KOPT-K1 (cell line): ENCODE data around the gene DAAM2.

Source experiments
- H3K27ac ChIP-seq: fragments of 200-600 bp; sonication (generic); 2 replicates; pipeline ENCODE4 v1.5.1; 2016; ENCODE audit warnings: antibody characterized with exemption, mild to moderate bottlenecking, low read depth, low read length; ENCODE audit not compliant: poor library complexity, severe bottlenecking
- H3K36me3 ChIP-seq: fragments of 200-600 bp; sonication (generic); 2 replicates; pipeline ENCODE4 v1.5.1; 2017; ENCODE audit warnings: antibody characterized with exemption, mild to moderate bottlenecking, low read length, moderate library complexity; ENCODE audit not compliant: insufficient read depth
- H3K9me3 ChIP-seq: fragments of 200-600 bp; sonication (generic); 2 replicates; pipeline ENCODE4 v1.5.1; 2017; ENCODE audit warnings: antibody characterized with exemption, low read length, mild to moderate bottlenecking; ENCODE audit not compliant: insufficient read depth, poor library complexity, severe bottlenecking

The DAAM2 gene

GRCh38 chr6:39891353-39891752 lies 99.2 kb downstream of the DAAM2 start:
- H3K36me3 ChIP-seq: no peaks in the 10 kb centered on the region
- H3K27ac ChIP-seq: no peak overlapping the region
- no peaks in the 10 kb centered on the region for H3K9me3 ChIP-seq

GRCh38 chr6:39891976-39892375 lies 99.8 kb downstream of the DAAM2 start:
- Histone ChIP-seq H3K9me3 (no peaks in the 10 kb centered on the region), H3K36me3 (no peaks in the 10 kb centered on the region), H3K27ac (no peak overlapping the region)

GRCh38 chr6:39892490-39893129 lies 100.4 kb downstream of the DAAM2 start:
- Histone ChIP-seq H3K27ac (no peak overlapping the region), H3K36me3 (no peaks in the 10 kb centered on the region), H3K9me3 (no peaks in the 10 kb centered on the region)

GRCh38 chr6:39893286-39893685 lies 101.1 kb downstream of the DAAM2 start:
- no peak overlapping the region for H3K27ac ChIP-seq
- no peaks in the 10 kb centered on the region for H3K36me3 ChIP-seq

GRCh38 chr6:39896701-39897100 lies 104.5 kb downstream of the DAAM2 start:
- H3K27ac ChIP-seq: no peak overlapping the region
- H3K9me3 ChIP-seq: no peaks in the 10 kb centered on the region
- H3K36me3 ChIP-seq: no peaks in the 10 kb centered on the region

More at GRCh38 chr6:39893286-39893685, 101.1 kb downstream of the DAAM2 start:
- no peaks in the 10 kb centered on the region for H3K9me3 ChIP-seq

GRCh38 chr6:39897698-39898097 lies 105.5 kb downstream of the DAAM2 start:
- no peaks in the 10 kb centered on the region for H3K36me3 ChIP-seq
- H3K9me3 ChIP-seq: no peaks in the 10 kb centered on the region
- H3K27ac ChIP-seq: no peak overlapping the region

- Histone ChIP-seq H3K9me3 (no peaks in the 10 kb centered on the region), H3K27ac (no peak overlapping the region), H3K36me3 (no peaks in the 10 kb centered on the region)
Measured at GRCh38 chr6:39898625-39899024, 106.4 kb downstream of the DAAM2 start.

GRCh38 chr6:39899554-39900295 lies 107.5 kb downstream of the DAAM2 start:
- Histone ChIP-seq H3K9me3 (no peaks in the 10 kb centered on the region), H3K36me3 (no peaks in the 10 kb centered on the region), H3K27ac (no peak overlapping the region)

- peaks cover 9% of the 10 kb centered on the region for H3K36me3 ChIP-seq
- H3K27ac ChIP-seq: no peak overlapping the region
- no peaks in the 10 kb centered on the region for H3K9me3 ChIP-seq
Measured at GRCh38 chr6:39901116-39901655, 109.0 kb downstream of the DAAM2 start.

GRCh38 chr6:39901670-39902069 lies 109.5 kb downstream of the DAAM2 start:
- H3K9me3 ChIP-seq: no peaks in the 10 kb centered on the region
- H3K36me3 ChIP-seq: peaks cover 14% of the 10 kb centered on the region
- H3K27ac ChIP-seq: no peak overlapping the region

GRCh38 chr6:39902136-39902535 lies 110.0 kb downstream of the DAAM2 start:
- no peaks in the 10 kb centered on the region for H3K9me3 ChIP-seq
- H3K27ac ChIP-seq: no peak overlapping the region
- peaks cover 16% of the 10 kb centered on the region for H3K36me3 ChIP-seq

GRCh38 chr6:39902786-39903465 lies 110.8 kb downstream of the DAAM2 start:
- H3K9me3 ChIP-seq: no peaks in the 10 kb centered on the region
- no peak overlapping the region for H3K27ac ChIP-seq
- H3K36me3 ChIP-seq: peaks cover 21% of the 10 kb centered on the region

GRCh38 chr6:39903656-39904055 lies 111.5 kb downstream of the DAAM2 start:
- peaks cover 29% of the 10 kb centered on the region for H3K36me3 ChIP-seq

GRCh38 chr6:39904946-39905639 lies 112.9 kb downstream of the DAAM2 start:
- Histone ChIP-seq H3K27ac (no peak overlapping the region), H3K36me3 (peaks cover 38% of the 10 kb centered on the region), H3K9me3 (no peaks in the 10 kb centered on the region)

More at GRCh38 chr6:39903656-39904055, 111.5 kb downstream of the DAAM2 start:
- Histone ChIP-seq H3K9me3 (no peaks in the 10 kb centered on the region), H3K27ac (no peak overlapping the region)

GRCh38 chr6:39905640-39905975 lies 113.4 kb downstream of the DAAM2 start:
- Histone ChIP-seq H3K9me3 (no peaks in the 10 kb centered on the region), H3K36me3 (peaks cover 41% of the 10 kb centered on the region), H3K27ac (no peak overlapping the region)
